Right atrium auricular region (tissue), 2 donors: Measurements from ENCODE around the gene CCNF. TPM values are rescaled to one million over a fixed set of nuclear protein-coding genes. Genes with fewer than 3 reads are reported as not detected.

ENCODE experiments used
- DNase-seq: peaks from one replicate; pipeline ENCODE4 v3.0.0-alpha.2; 2019; ENCODE audit warnings: low spot score
- H3K27ac ChIP-seq, 2 donors: fragments of 200-600 bp; sonication (generic); 1 replicate in 1 of 2; 2 replicates in 1 of 2; pipeline ENCODE4 v1.5.1; 2016 to 2019
- H3K27me3 ChIP-seq, 2 donors: fragments of 200-600 bp; sonication (generic); one replicate each; pipeline versions ENCODE4 v1.5.1 to v1.6.0; 2017 to 2019
- H3K36me3 ChIP-seq: fragments of 200-600 bp; sonication (generic); one replicate; pipeline ENCODE4 v1.5.1; 2016
- H3K4me1 ChIP-seq, 2 donors: fragments of 200-600 bp; sonication (generic); one replicate each; pipeline versions ENCODE4 v1.5.1 to v1.6.0; 2017 to 2019
- H3K4me3 ChIP-seq, 2 donors: fragments of 200-600 bp; sonication (generic); 1 replicate in 1 of 2; 2 replicates in 1 of 2; pipeline ENCODE4 v1.5.1; 2017 to 2019; ENCODE audit warnings: mild to moderate bottlenecking in 1 of 2, moderate library complexity in 1 of 2
- H3K9me3 ChIP-seq, 2 donors: fragments of 200-600 bp; sonication (generic); one replicate each; pipeline ENCODE4 v1.5.1; 2019
- total RNA-seq, 2 donors: library from RNA; depleted of rRNA; stranded (reverse); fragments of >200 nt; gene quantifications; one replicate each; pipeline ENCODE4 v1.1.0, GENCODE V29; 2016
- TF ChIP-seq, protein P1 (sequence below), 2 donors: fragments of 200-600 bp; sonication (generic); IDR thresholded peaks; one replicate each; pipeline ENCODE4 v1.5.1; 2019; ENCODE audit warnings: antibody characterized with exemption in 2 of 2

The CCNF gene
- total RNA-seq, 2 donors from 2014 or later: 1.4 to 1.7 TPM

DNA sequence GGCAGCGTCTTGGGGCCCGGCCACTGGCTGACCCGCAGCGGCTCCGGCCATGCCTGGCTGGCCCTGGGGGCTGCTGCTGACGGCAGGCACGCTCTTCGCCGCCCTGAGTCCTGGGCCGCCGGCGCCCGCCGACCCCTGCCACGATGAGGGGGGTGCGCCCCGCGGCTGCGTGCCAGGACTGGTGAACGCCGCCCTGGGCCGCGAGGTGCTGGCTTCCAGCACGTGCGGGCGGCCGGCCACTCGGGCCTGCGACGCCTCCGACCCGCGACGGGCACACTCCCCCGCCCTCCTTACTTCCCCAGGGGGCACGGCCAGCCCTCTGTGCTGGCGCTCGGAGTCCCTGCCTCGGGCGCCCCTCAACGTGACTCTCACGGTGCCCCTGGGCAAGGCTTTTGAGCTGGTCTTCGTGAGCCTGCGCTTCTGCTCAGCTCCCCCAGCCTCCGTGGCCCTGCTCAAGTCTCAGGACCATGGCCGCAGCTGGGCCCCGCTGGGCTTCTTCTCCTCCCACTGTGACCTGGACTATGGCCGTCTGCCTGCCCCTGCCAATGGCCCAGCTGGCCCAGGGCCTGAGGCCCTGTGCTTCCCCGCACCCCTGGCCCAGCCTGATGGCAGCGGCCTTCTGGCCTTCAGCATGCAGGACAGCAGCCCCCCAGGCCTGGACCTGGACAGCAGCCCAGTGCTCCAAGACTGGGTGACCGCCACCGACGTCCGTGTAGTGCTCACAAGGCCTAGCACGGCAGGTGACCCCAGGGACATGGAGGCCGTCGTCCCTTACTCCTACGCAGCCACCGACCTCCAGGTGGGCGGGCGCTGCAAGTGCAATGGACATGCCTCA is 42.6 kb downstream of the CCNF start:
- Histone ChIP-seq H3K27me3 (peaks cover 2 to 6% of the 10 kb centered on the region in 2 donors), H3K9me3 (no peaks in the 10 kb centered on the region), H3K4me1 (peaks cover 0 to 81% of the 10 kb centered on the region in 2 donors), H3K36me3 (no peaks in the 10 kb centered on the region), H3K27ac (no peak overlapping the region), H3K4me3 (peak overlapping the region; percentile 15 to 47)
- no peak for DNase-seq
- TF ChIP-seq, protein P1, sequence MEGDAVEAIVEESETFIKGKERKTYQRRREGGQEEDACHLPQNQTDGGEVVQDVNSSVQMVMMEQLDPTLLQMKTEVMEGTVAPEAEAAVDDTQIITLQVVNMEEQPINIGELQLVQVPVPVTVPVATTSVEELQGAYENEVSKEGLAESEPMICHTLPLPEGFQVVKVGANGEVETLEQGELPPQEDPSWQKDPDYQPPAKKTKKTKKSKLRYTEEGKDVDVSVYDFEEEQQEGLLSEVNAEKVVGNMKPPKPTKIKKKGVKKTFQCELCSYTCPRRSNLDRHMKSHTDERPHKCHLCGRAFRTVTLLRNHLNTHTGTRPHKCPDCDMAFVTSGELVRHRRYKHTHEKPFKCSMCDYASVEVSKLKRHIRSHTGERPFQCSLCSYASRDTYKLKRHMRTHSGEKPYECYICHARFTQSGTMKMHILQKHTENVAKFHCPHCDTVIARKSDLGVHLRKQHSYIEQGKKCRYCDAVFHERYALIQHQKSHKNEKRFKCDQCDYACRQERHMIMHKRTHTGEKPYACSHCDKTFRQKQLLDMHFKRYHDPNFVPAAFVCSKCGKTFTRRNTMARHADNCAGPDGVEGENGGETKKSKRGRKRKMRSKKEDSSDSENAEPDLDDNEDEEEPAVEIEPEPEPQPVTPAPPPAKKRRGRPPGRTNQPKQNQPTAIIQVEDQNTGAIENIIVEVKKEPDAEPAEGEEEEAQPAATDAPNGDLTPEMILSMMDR (IDR thresholded peaks at IDR 0.05): no peak

DNA sequence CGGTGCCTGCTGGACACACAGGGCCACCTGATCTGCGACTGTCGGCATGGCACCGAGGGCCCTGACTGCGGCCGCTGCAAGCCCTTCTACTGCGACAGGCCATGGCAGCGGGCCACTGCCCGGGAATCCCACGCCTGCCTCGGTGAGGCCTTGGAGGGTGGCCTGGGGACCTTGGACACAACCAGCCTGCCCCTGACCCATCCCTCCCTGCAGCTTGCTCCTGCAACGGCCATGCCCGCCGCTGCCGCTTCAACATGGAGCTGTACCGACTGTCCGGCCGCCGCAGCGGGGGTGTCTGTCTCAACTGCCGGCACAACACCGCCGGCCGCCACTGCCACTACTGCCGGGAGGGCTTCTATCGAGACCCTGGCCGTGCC is 43.2 kb downstream of the CCNF start:
- Histone ChIP-seq H3K27ac (no peak overlapping the region), H3K36me3 (no peaks in the 10 kb centered on the region), H3K4me1 (peaks cover 0 to 76% of the 10 kb centered on the region in 2 donors), H3K4me3 (no peak overlapping the region), H3K9me3 (no peaks in the 10 kb centered on the region), H3K27me3 (peaks cover 2 to 6% of the 10 kb centered on the region in 2 donors)
- no peak for DNase-seq
- TF ChIP-seq, protein P1 (IDR thresholded peaks at IDR 0.05): no peak

DNA sequence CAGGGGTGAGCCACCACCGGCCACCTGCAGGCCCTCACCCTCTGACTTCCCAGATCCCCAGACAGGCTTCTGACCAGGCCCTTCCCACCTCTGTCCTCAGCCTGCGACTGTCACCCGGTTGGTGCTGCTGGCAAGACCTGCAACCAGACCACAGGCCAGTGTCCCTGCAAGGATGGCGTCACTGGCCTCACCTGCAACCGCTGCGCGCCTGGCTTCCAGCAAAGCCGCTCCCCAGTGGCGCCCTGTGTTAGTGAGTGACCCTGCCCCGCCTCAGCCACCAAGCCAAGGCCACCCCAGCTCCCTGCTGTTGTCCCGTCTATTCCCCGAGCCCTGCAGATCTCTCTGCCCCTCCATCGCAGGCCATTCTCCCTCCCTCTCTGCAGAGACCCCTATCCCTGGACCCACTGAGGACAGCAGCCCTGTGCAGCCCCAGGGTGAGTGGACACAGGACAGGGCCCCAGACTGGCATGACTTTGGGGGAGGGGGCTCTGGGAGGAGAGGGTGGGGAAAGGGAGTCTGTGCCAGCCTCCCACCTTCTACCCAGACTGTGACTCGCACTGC is 43.7 kb downstream of the CCNF start:
- TF ChIP-seq, protein P1 (IDR thresholded peaks at IDR 0.05): no peak
- H3K9me3 ChIP-seq: no peaks in the 10 kb centered on the region

DNA sequence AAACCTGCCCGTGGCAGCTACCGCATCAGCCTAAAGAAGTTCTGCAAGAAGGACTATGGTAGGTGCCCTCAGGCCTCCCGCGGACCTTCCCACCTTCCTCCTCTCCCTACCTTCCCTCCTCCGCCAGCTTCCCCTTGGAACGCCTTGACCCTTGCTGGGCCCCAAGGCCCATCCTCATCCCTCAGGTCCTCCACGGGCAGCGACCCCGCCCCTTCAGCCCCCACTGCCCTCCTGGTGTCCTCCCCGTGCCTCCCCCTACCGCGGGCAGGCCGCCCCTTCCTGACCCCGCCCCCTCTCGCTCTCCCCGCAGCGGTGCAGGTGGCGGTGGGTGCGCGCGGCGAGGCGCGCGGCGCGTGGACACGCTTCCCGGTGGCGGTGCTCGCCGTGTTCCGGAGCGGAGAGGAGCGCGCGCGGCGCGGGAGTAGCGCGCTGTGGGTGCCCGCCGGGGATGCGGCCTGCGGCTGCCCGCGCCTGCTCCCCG is 44.2 kb downstream of the CCNF start:
- Histone ChIP-seq H3K4me3 (peak overlapping the region; percentile 15 to 83), H3K36me3 (no peaks in the 10 kb centered on the region), H3K9me3 (no peaks in the 10 kb centered on the region), H3K27me3 (peaks cover 2 to 6% of the 10 kb centered on the region in 2 donors), H3K4me1 (peaks cover 0 to 66% of the 10 kb centered on the region in 2 donors), H3K27ac (no peak overlapping the region)
- DNase-seq: no peak
- TF ChIP-seq, protein P1 (IDR thresholded peaks at IDR 0.05): no peak

More for the DNA sequence above, 43.7 kb downstream of the CCNF start:
- H3K36me3 ChIP-seq: no peaks in the 10 kb centered on the region
- H3K27me3 ChIP-seq: peaks cover 2 to 6% of the 10 kb centered on the region in 2 donors
- no peak overlapping the region for H3K4me3 ChIP-seq
- H3K27ac ChIP-seq: no peak overlapping the region
- DNase-seq: no peak
- H3K4me1 ChIP-seq: peaks cover 0 to 71% of the 10 kb centered on the region in 2 donors

DNA sequence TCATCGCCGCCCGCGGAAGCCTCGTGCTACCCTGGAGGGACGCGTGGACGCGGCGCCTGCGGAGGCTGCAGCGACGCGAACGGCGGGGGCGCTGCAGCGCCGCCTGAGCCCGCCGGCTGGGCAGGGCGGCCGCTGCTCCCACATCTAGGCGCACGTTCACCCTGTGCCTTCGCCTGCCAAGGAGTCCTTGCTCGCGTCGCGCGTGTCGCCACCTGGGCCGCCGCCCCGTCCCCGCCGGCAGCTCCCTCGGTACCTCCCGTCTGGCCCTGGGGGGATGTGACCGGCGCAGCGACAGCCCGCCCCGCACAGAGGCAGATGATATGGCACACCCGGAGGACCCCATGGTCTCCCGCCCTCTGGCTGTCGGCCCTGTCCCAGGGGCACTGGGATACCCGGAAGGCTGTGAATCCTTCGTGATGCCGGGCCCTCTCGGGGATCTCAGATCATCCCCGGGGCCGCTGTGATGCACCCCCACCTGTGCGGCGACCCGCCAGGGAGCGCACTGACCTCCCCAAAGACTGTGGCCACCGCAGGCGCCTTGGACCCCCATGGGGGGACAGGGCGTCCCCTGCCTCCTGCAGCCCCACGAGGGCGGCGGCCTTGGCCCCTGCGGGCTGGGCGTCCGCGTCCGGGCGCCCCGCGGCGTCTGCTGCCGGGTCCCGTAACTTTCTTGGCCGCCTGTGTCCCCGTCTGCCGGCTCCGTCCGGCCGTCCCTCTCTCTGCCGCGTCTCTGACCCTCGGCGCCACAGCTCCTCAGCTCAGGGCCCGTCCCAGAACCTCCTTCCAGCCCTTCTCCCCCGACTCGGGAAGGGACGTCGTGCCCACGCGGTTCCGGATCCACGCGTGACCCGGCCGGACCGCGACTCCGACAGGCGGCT is 45.0 kb downstream of the CCNF start:
- Histone ChIP-seq H3K4me1 (peaks cover 0 to 58% of the 10 kb centered on the region in 2 donors), H3K9me3 (no peaks in the 10 kb centered on the region), H3K27me3 (peaks cover 2 to 6% of the 10 kb centered on the region in 2 donors), H3K36me3 (no peaks in the 10 kb centered on the region), H3K27ac (peak overlapping the region; percentile 93 to 97), H3K4me3 (peak overlapping the region; percentile 82 to 83)
- DNase-seq: no peak
- TF ChIP-seq, protein P1 (IDR thresholded peaks at IDR 0.05): peak; percentile 42 to 64
